GM23248 (cell line): ENCODE data around the gene SEBOX. TPM values are rescaled to one million over a fixed set of nuclear protein-coding genes. Genes with fewer than 3 reads are reported as not detected.
A peak's percentile ranks its signal among the peaks of the same experiment; 100 is the strongest.

Source experiments
- DNase-seq: peaks from one replicate; pipeline ENCODE4 v3.0.0-alpha.2; 2015
- H2AFZ ChIP-seq: fragments of 200-600 bp; sonication (generic); 2 replicates; pipeline ENCODE4 v1.6.1; 2016; ENCODE audit warnings: antibody characterized with exemption
- H3F3A ChIP-seq: fragments of 200-600 bp; sonication (generic); 2 replicates; pipeline ENCODE4 v1.6.1; 2016; ENCODE audit warnings: mild to moderate bottlenecking, antibody characterized with exemption, mixed run types; ENCODE audit not compliant: insufficient read depth
- H3K27ac ChIP-seq: fragments of 200-600 bp; sonication (generic); 2 replicates; pipeline ENCODE4 v1.5.1; 2016; ENCODE audit warnings: mild to moderate bottlenecking
- H3K27me3 ChIP-seq: fragments of 200-600 bp; sonication (generic); replicated peaks from 2 replicates; pipeline ENCODE4 v1.6.1; 2016; ENCODE audit warnings: mild to moderate bottlenecking; ENCODE audit not compliant: insufficient read depth
- H3K36me3 ChIP-seq: fragments of 200-600 bp; sonication (generic); 2 replicates; pipeline ENCODE4 v1.6.1; 2016; ENCODE audit warnings: low read depth, mild to moderate bottlenecking
- H3K4me1 ChIP-seq: fragments of 200-600 bp; sonication (generic); 2 replicates; pipeline ENCODE4 v1.6.1; 2016; ENCODE audit warnings: mild to moderate bottlenecking; ENCODE audit not compliant: insufficient read depth
- H3K4me2 ChIP-seq: fragments of 200-600 bp; sonication (generic); one replicate; pipeline ENCODE4 v1.6.1; 2016; ENCODE audit warnings: mild to moderate bottlenecking; ENCODE audit not compliant: unreplicated experiment
- H3K4me3 ChIP-seq: fragments of 200-600 bp; sonication (generic); 2 replicates; pipeline ENCODE4 v1.5.1; 2016; ENCODE audit warnings: mild to moderate bottlenecking
- H3K79me2 ChIP-seq: fragments of 200-600 bp; sonication (generic); 2 replicates; pipeline ENCODE4 v1.6.1; 2016; ENCODE audit warnings: mild to moderate bottlenecking; ENCODE audit not compliant: insufficient read depth
- H3K9ac ChIP-seq: fragments of 200-600 bp; sonication (generic); 2 replicates; pipeline ENCODE4 v1.6.1; 2016; ENCODE audit warnings: mild to moderate bottlenecking
- H3K9me2 ChIP-seq: fragments of 200-600 bp; sonication (generic); 2 replicates; pipeline ENCODE4 v1.6.1; 2016; ENCODE audit warnings: mixed run types, mild to moderate bottlenecking, moderate library complexity; ENCODE audit not compliant: insufficient read depth
- H3K9me3 ChIP-seq: fragments of 200-600 bp; sonication (generic); one replicate; pipeline ENCODE4 v1.6.1; 2017; ENCODE audit warnings: low read depth
- H4K20me1 ChIP-seq: fragments of 200-600 bp; sonication (generic); 2 replicates; pipeline ENCODE4 v1.6.0; 2016; ENCODE audit not compliant: insufficient read depth
- EZH2 ChIP-seq: fragments of 200-600 bp; sonication (generic); IDR thresholded peaks from 2 replicates; pipeline ENCODE4 v1.6.1; 2018; ENCODE audit warnings: antibody characterized with exemption, mild to moderate bottlenecking; ENCODE audit not compliant: insufficient read depth, poor library complexity, severe bottlenecking
- EZH2phosphoT487 ChIP-seq: fragments of 200-600 bp; sonication (generic); IDR thresholded peaks from 2 replicates; pipeline ENCODE4 v1.6.1; 2018; ENCODE audit warnings: antibody characterized with exemption, moderate library complexity, mild to moderate bottlenecking, low read depth; ENCODE audit not compliant: insufficient read depth
- WGBS, 2 experiments: methylation state at CpG; one replicate each; pipeline ENCODE4 v1.1.6; 2015 to 2017; ENCODE audit warnings: low lambda C conversion rate in 2 of 2, low coverage in 1 of 2; ENCODE audit errors: missing lambda C conversion rate in 2 of 2; 5-methylcytosine and 5-hydroxymethylcytosine counted together
- in situ Hi-C: fragments of 300-500 bp; cut with MboI; formaldehyde crosslinking; loops from 2 replicates; pipeline ENCODE4 v1.15.0; 2020
- polyA plus RNA-seq: library from polyadenylated mRNA; unstranded; fragments of >200 nt; fragmentation: Nextera tagmentation; extraction: Ambion mirVana; gene quantifications from 2 replicates; pipeline ENCODE4 v1.2.1, GENCODE V29; 2016
- total RNA-seq: library from RNA; depleted of rRNA; stranded (reverse); fragments of >200 nt; shearing (Covaris generic); gene quantifications from 2 replicates; pipeline ENCODE4 v1.2.3, GENCODE V29; 2014

Gene SEBOX
- total and polyA plus RNA-seq, 2 experiments from 2014 or later, result not detected

- Histone ChIP-seq H2AFZ (no peak overlapping the region), H3K27ac (no peak overlapping the region), H3K79me2 (no peaks in the 10 kb centered on the region), H3K9me3 (no peaks in the 10 kb centered on the region), H3K4me3 (no peak overlapping the region), H4K20me1 (no peaks in the 10 kb centered on the region), H3K9me2 (no peaks in the 10 kb centered on the region), H3K36me3 (no peaks in the 10 kb centered on the region), H3F3A (peaks cover 13% of the 10 kb centered on the region), H3K27me3 (no peaks in the 10 kb centered on the region), H3K4me2 (no peak overlapping the region), H3K4me1 (peaks cover 17% of the 10 kb centered on the region), H3K9ac (no peak overlapping the region)
- 61 to 62% methylated on average over 6 of the region's 6 CpGs for WGBS, 2 experiments
- no peak for TF ChIP-seq EZH2phosphoT487
- no peak for TF ChIP-seq EZH2
- DNase-seq, result peak; percentile 33
- in situ Hi-C loops, result no loop called here
These were observed 33.4 kb upstream of the SEBOX start for GRCh38 chr17:28398280-28398981.

GRCh38 chr17:28397687-28398279 is 32.8 kb upstream of the SEBOX start:
- Histone ChIP-seq H3K27me3 (no peaks in the 10 kb centered on the region), H3K79me2 (no peaks in the 10 kb centered on the region), H3F3A (peaks cover 13% of the 10 kb centered on the region), H3K9ac (no peak overlapping the region), H3K9me3 (no peaks in the 10 kb centered on the region), H2AFZ (no peak overlapping the region), H3K4me3 (no peak overlapping the region), H3K36me3 (no peaks in the 10 kb centered on the region), H3K9me2 (no peaks in the 10 kb centered on the region), H3K4me2 (no peak overlapping the region), H4K20me1 (no peaks in the 10 kb centered on the region), H3K27ac (no peak overlapping the region), H3K4me1 (peaks cover 17% of the 10 kb centered on the region)
- 74 to 85% methylated on average over 7 of the region's 7 CpGs for WGBS, 2 experiments
- DNase-seq, result no peak
- no peak for TF ChIP-seq EZH2phosphoT487
- no peak for TF ChIP-seq EZH2
- in situ Hi-C loops, result no loop called here

- Histone ChIP-seq H3K9ac (no peak overlapping the region), H3K4me3 (no peak overlapping the region), H3K9me3 (no peaks in the 10 kb centered on the region), H3K36me3 (no peaks in the 10 kb centered on the region), H3K4me2 (no peak overlapping the region), H3K27ac (no peak overlapping the region), H3F3A (peaks cover 13% of the 10 kb centered on the region), H3K27me3 (no peaks in the 10 kb centered on the region), H2AFZ (no peak overlapping the region), H3K9me2 (no peaks in the 10 kb centered on the region), H3K4me1 (peaks cover 17% of the 10 kb centered on the region), H4K20me1 (no peaks in the 10 kb centered on the region), H3K79me2 (no peaks in the 10 kb centered on the region)
- in situ Hi-C loops, result no loop called here
- DNase-seq, result no peak
- TF ChIP-seq EZH2, result no peak
- TF ChIP-seq EZH2phosphoT487, result no peak
- WGBS, 2 experiments, result 92 to 96% methylated on average over 3 of the region's 3 CpGs
These were observed 32.3 kb upstream of the SEBOX start for GRCh38 chr17:28397275-28397674.

- no peaks in the 10 kb centered on the region for H3K9me2 ChIP-seq
- no peak for DNase-seq
- in situ Hi-C loops, result no loop called here
- peaks cover 17% of the 10 kb centered on the region for H3K4me1 ChIP-seq
- WGBS, 2 experiments, result 90 to 94% methylated on average over 6 of the region's 6 CpGs
- TF ChIP-seq EZH2, result no peak
- H4K20me1 ChIP-seq, result no peaks in the 10 kb centered on the region
- no peak overlapping the region for H3K4me3 ChIP-seq
- H3K36me3 ChIP-seq, result no peaks in the 10 kb centered on the region
- H3K79me2 ChIP-seq, result no peaks in the 10 kb centered on the region
- peaks cover 13% of the 10 kb centered on the region for H3F3A ChIP-seq
- no peak overlapping the region for H3K4me2 ChIP-seq
- no peak overlapping the region for H3K9ac ChIP-seq
- H3K27ac ChIP-seq, result no peak overlapping the region
- no peaks in the 10 kb centered on the region for H3K27me3 ChIP-seq
- H3K9me3 ChIP-seq, result no peaks in the 10 kb centered on the region
- no peak overlapping the region for H2AFZ ChIP-seq
These were observed 31.7 kb upstream of the SEBOX start for GRCh38 chr17:28396635-28397239.
